Hepatocyte (in vitro differentiated cells): ENCODE data around the gene RBL1. TPM values are rescaled to one million over a fixed set of nuclear protein-coding genes. Genes with fewer than 3 reads are reported as not detected.

Source experiments
- DNase-seq: peaks from one replicate; pipeline ENCODE4 v3.0.0-alpha.2; 2016; ENCODE audit warnings: low spot score
- H2AFZ ChIP-seq: fragments of 200-600 bp; sonication (generic); 2 replicates; pipeline ENCODE4 v1.6.0; 2016; ENCODE audit warnings: antibody characterized with exemption, mild to moderate bottlenecking
- H3K27ac ChIP-seq: fragments of 200-600 bp; sonication (generic); 2 replicates; pipeline ENCODE4 v1.5.1; 2016; ENCODE audit warnings: mild to moderate bottlenecking
- H3K27me3 ChIP-seq: fragments of 200-600 bp; sonication (generic); 2 replicates; pipeline ENCODE4 v1.6.1; 2016
- H3K36me3 ChIP-seq: fragments of 200-600 bp; sonication (generic); replicated peaks from 2 replicates; pipeline ENCODE4 v1.5.1; 2016; ENCODE audit warnings: low read depth; ENCODE audit not compliant: insufficient read depth
- H3K4me1 ChIP-seq: fragments of 200-600 bp; sonication (generic); 2 replicates; pipeline ENCODE4 v1.5.1; 2016; ENCODE audit warnings: mild to moderate bottlenecking, moderate library complexity; ENCODE audit not compliant: insufficient read depth
- H3K4me2 ChIP-seq: fragments of 200-600 bp; sonication (generic); 2 replicates; pipeline ENCODE4 v1.6.0; 2016
- H3K4me3 ChIP-seq: fragments of 200-600 bp; sonication (generic); 2 replicates; pipeline ENCODE4 v1.5.1; 2016; ENCODE audit warnings: mild to moderate bottlenecking
- H3K79me2 ChIP-seq: fragments of 200-600 bp; sonication (generic); 2 replicates; pipeline ENCODE4 v1.6.0; 2017; ENCODE audit warnings: mild to moderate bottlenecking
- H3K9me2 ChIP-seq: fragments of 200-600 bp; sonication (generic); replicated peaks from 2 replicates; pipeline ENCODE4 v1.6.0; 2017; ENCODE audit warnings: mild to moderate bottlenecking; ENCODE audit not compliant: insufficient read depth
- H3K9me3 ChIP-seq: fragments of 200-600 bp; sonication (generic); 2 replicates; pipeline ENCODE4 v1.5.1; 2016; ENCODE audit warnings: low read depth, mild to moderate bottlenecking
- H4K20me1 ChIP-seq: fragments of 200-600 bp; sonication (generic); 2 replicates; pipeline ENCODE4 v1.6.0; 2016; ENCODE audit warnings: mild to moderate bottlenecking; ENCODE audit not compliant: insufficient read depth, poor library complexity, severe bottlenecking
- CTCF ChIP-seq: fragments of 200-600 bp; sonication (generic); IDR thresholded peaks from 2 replicates; pipeline ENCODE4 v1.5.1; 2016; ENCODE audit warnings: antibody characterized with exemption, mild to moderate bottlenecking; ENCODE audit not compliant: poor library complexity
- EZH2 ChIP-seq: fragments of 200-600 bp; sonication (generic); IDR thresholded peaks from 2 replicates; pipeline ENCODE4 v1.6.1; 2016; ENCODE audit warnings: antibody characterized with exemption, mild to moderate bottlenecking, borderline replicate concordance
- EZH2phosphoT487 ChIP-seq: fragments of 200-600 bp; sonication (generic); IDR thresholded peaks from one replicate; pipeline ENCODE4 v1.6.1; 2018; ENCODE audit warnings: antibody characterized with exemption, mild to moderate bottlenecking, low read depth, moderate library complexity; ENCODE audit not compliant: unreplicated experiment, severe bottlenecking
- WGBS: methylation state at CpG from one replicate; pipeline ENCODE4 v1.1.6; 2016; ENCODE audit warnings: low lambda C conversion rate; ENCODE audit errors: missing lambda C conversion rate; 5-methylcytosine and 5-hydroxymethylcytosine counted together
- polyA plus RNA-seq: library from polyadenylated mRNA; unstranded; fragments of >200 nt; fragmentation: Nextera tagmentation; extraction: Ambion mirVana; gene quantifications from 2 replicates; pipeline ENCODE4 v1.2.1, GENCODE V29; 2016
- total RNA-seq: library from RNA; depleted of rRNA; stranded (reverse); fragments of >200 nt; gene quantifications from 2 replicates; pipeline ENCODE4 v1.2.3, GENCODE V29; 2014

Gene RBL1
- total and polyA plus RNA-seq, 2 experiments from 2014 or later = 2.5 to 7.5 TPM

- H3K27ac ChIP-seq = no peak overlapping the region
- no peak for DNase-seq
- no peaks in the 10 kb centered on the region for H3K79me2 ChIP-seq
- no peaks in the 10 kb centered on the region for H4K20me1 ChIP-seq
- no peaks in the 10 kb centered on the region for H3K9me3 ChIP-seq
- no peaks in the 10 kb centered on the region for H3K9me2 ChIP-seq
- H3K4me3 ChIP-seq = no peak overlapping the region
- 91% methylated on average over 6 of the region's 6 CpGs for WGBS
- no peaks in the 10 kb centered on the region for H3K36me3 ChIP-seq
- TF ChIP-seq EZH2 (no peak), EZH2phosphoT487 (no peak), CTCF (no peak)
- H3K4me2 ChIP-seq = no peak overlapping the region
- H3K4me1 ChIP-seq = no peaks in the 10 kb centered on the region
- H2AFZ ChIP-seq = no peak overlapping the region
- no peaks in the 10 kb centered on the region for H3K27me3 ChIP-seq
Measured at GRCh38 chr20:37123441-37123840, 27.6 kb upstream of the RBL1 start.

DNA sequence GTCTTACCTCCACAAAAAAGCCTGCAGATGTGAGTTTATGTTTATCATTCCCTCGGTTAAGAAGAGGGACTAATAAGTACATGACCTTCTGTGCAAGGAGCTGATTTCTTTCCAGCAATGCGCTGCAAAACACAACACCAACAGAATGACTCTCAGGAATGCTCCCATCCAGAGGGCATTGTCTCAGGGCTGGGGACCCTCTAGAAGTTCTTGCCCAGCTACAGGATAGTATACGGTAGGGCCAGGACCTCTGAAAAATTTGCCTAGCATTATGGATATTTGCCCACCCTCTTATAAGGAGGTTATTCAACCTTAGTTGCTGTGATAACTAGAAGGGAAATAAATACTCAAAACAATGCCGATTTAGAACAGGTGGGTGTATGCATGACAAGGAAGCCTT is 24.7 kb upstream of the RBL1 start:
- H3K9me3 ChIP-seq = no peaks in the 10 kb centered on the region
- no peaks in the 10 kb centered on the region for H4K20me1 ChIP-seq
- no peaks in the 10 kb centered on the region for H3K4me1 ChIP-seq
- no peak for TF ChIP-seq CTCF
- 83% methylated on average over 4 of the region's 4 CpGs for WGBS
- H3K27me3 ChIP-seq = no peaks in the 10 kb centered on the region
- no peak overlapping the region for H3K4me3 ChIP-seq
- H3K9me2 ChIP-seq = no peaks in the 10 kb centered on the region
- H2AFZ ChIP-seq = no peak overlapping the region
- DNase-seq = no peak
- H3K4me2 ChIP-seq = no peak overlapping the region
- no peaks in the 10 kb centered on the region for H3K79me2 ChIP-seq
- no peaks in the 10 kb centered on the region for H3K36me3 ChIP-seq
- no peak overlapping the region for H3K27ac ChIP-seq

GRCh38 chr20:37119356-37120036 is 23.7 kb upstream of the RBL1 start:
- TF ChIP-seq CTCF (no peak), EZH2 (no peak), EZH2phosphoT487 (no peak)
- no peaks in the 10 kb centered on the region for H3K9me2 ChIP-seq

GRCh38 chr20:37114012-37114411 is 18.2 kb upstream of the RBL1 start:
- Histone ChIP-seq H3K79me2 (no peaks in the 10 kb centered on the region), H3K4me2 (no peak overlapping the region), H3K27ac (no peak overlapping the region), H3K4me3 (no peak overlapping the region), H3K36me3 (no peaks in the 10 kb centered on the region), H3K4me1 (no peaks in the 10 kb centered on the region), H3K27me3 (no peaks in the 10 kb centered on the region), H4K20me1 (no peaks in the 10 kb centered on the region), H3K9me2 (no peaks in the 10 kb centered on the region), H2AFZ (no peak overlapping the region), H3K9me3 (no peaks in the 10 kb centered on the region)
- no peak for DNase-seq
- TF ChIP-seq CTCF (no peak), EZH2phosphoT487 (no peak), EZH2 (no peak)
- 95% methylated on average over 8 of the region's 8 CpGs for WGBS

More at GRCh38 chr20:37119356-37120036, 23.7 kb upstream of the RBL1 start:
- H3K4me1 ChIP-seq = no peaks in the 10 kb centered on the region
- H3K79me2 ChIP-seq = no peaks in the 10 kb centered on the region
- H3K4me2 ChIP-seq = no peak overlapping the region
- no peaks in the 10 kb centered on the region for H3K36me3 ChIP-seq
- H3K4me3 ChIP-seq = no peak overlapping the region
- no peak overlapping the region for H3K27ac ChIP-seq
- no peaks in the 10 kb centered on the region for H4K20me1 ChIP-seq
- no peak overlapping the region for H2AFZ ChIP-seq
- 91% methylated on average over 7 of the region's 7 CpGs for WGBS
- H3K9me3 ChIP-seq = no peaks in the 10 kb centered on the region
- no peaks in the 10 kb centered on the region for H3K27me3 ChIP-seq
- DNase-seq = no peak
